Endometrial microvascular endothelial cells (primary cell): Measurements from ENCODE around the gene UBE2D3. TPM values are rescaled to one million over a fixed set of nuclear protein-coding genes. Genes with fewer than 3 reads are reported as not detected.
"Not testable (repeated sequence)": the region's sequence is repeated elsewhere in the genome, so short reads cannot be mapped to it uniquely, and the experiment has no call there.

ENCODE experiments used
- in situ Hi-C: cut with HindIII; loops from 2 replicates; pipeline ENCODE4 v1.10.0; 2017; ENCODE audit warnings: low sequenced_read_pairs, low pct_unique_long_range_greater_than_20kb; ENCODE audit errors: inconsistent ontology term
- total RNA-seq: library from RNA; depleted of rRNA; stranded (reverse); fragments of >200 nt; gene quantifications from one replicate; pipeline ENCODE4 v1.2.3, GENCODE V29; 2015; ENCODE audit errors: inconsistent ontology term

UBE2D3 gene
- total RNA-seq, 1 donor from 2014 or later, result 372 TPM

GRCh38 chr4:102836596-102836995, 9.2 kb upstream of the UBE2D3 start:
- in situ Hi-C loops, result no loop called here

GRCh38 chr4:102832667-102833066, 5.3 kb upstream of the UBE2D3 start:
- in situ Hi-C loops, result no loop called here

- in situ Hi-C loops, result no loop called here
Observed at GRCh38 chr4:102832105-102832504, 4.8 kb upstream of the UBE2D3 start.

GRCh38 chr4:102829803-102830202, 2.5 kb upstream of the UBE2D3 start:
- in situ Hi-C loops, result no loop called here

GRCh38 chr4:102828497-102828808, 1.1 kb upstream of the UBE2D3 start:
- in situ Hi-C loops, result no loop called here

- in situ Hi-C loops, result no loop called here
Observed at GRCh38 chr4:102827674-102828496, 534 bp upstream of the UBE2D3 start.

GRCh38 chr4:102826105-102826889, 1.1 kb downstream of the UBE2D3 start:
- in situ Hi-C loops, result no loop called here

- in situ Hi-C loops, result no loop called here
Observed at GRCh38 chr4:102825261-102826091, 1.9 kb downstream of the UBE2D3 start.

- in situ Hi-C loops, result no loop called here
Observed at GRCh38 chr4:102824398-102824797, 3.0 kb downstream of the UBE2D3 start.

GRCh38 chr4:102823897-102824296, 3.5 kb downstream of the UBE2D3 start:
- in situ Hi-C loops, result no loop called here

GRCh38 chr4:102823464-102823863, 3.9 kb downstream of the UBE2D3 start:
- in situ Hi-C loops, result no loop called here

- in situ Hi-C loops, result no loop called here
Observed at GRCh38 chr4:102819588-102820365, 7.6 kb downstream of the UBE2D3 start.

- in situ Hi-C loops, result not testable (repeated sequence)
Observed at GRCh38 chr4:102819100-102819499, 8.3 kb downstream of the UBE2D3 start.

- in situ Hi-C loops, result no loop called here
Observed at GRCh38 chr4:102817613-102818268, 9.6 kb downstream of the UBE2D3 start.

GRCh38 chr4:102817021-102817605, 10.2 kb downstream of the UBE2D3 start:
- in situ Hi-C loops, result no loop called here

- in situ Hi-C loops, result no loop called here
Observed at GRCh38 chr4:102815981-102816380, 11.4 kb downstream of the UBE2D3 start.

- in situ Hi-C loops, result no loop called here
Observed at GRCh38 chr4:102809691-102810090, 17.7 kb downstream of the UBE2D3 start.

GRCh38 chr4:102809190-102809589, 18.2 kb downstream of the UBE2D3 start:
- in situ Hi-C loops, result no loop called here
